OCI-LY1 (cell line): ENCODE measurements around the gene TBX10.
"Not testable (repeated sequence)": the region's sequence is repeated elsewhere in the genome, so short reads cannot be mapped to it uniquely, and the experiment has no call there.

Experiments used
- H2AFZ ChIP-seq: fragments of 200-600 bp; sonication (generic), shearing (Covaris generic); 2 replicates; pipeline ENCODE4 v1.6.0; 2014; ENCODE audit warnings: antibody characterized with exemption, mild to moderate bottlenecking, low read length
- H3F3A ChIP-seq: fragments of 200-600 bp; sonication (generic), shearing (Covaris generic); 2 replicates; pipeline ENCODE4 v1.6.0; 2014; ENCODE audit warnings: mild to moderate bottlenecking, antibody characterized with exemption, low read length, moderate library complexity; ENCODE audit not compliant: insufficient read depth
- H3K27ac ChIP-seq: fragments of 200-600 bp; sonication (generic); 2 replicates; pipeline ENCODE4 v1.5.1; 2014; ENCODE audit warnings: low read length, mixed run types, mild to moderate bottlenecking, low read depth; ENCODE audit not compliant: poor library complexity, severe bottlenecking
- H3K27me3 ChIP-seq: fragments of 200-600 bp; sonication (generic); 2 replicates; pipeline ENCODE4 v1.6.0; 2014; ENCODE audit warnings: antibody characterized with exemption, mild to moderate bottlenecking, low read length, moderate library complexity; ENCODE audit not compliant: insufficient read depth
- H3K36me3 ChIP-seq: fragments of 200-600 bp; sonication (generic); 2 replicates; pipeline ENCODE4 v1.6.1; 2014; ENCODE audit warnings: mild to moderate bottlenecking, antibody characterized with exemption, low read length, moderate library complexity, mixed read lengths; ENCODE audit not compliant: insufficient read depth
- H3K4me1 ChIP-seq: fragments of 200-600 bp; sonication (generic); 2 replicates; pipeline ENCODE4 v1.5.1; 2014; ENCODE audit warnings: mild to moderate bottlenecking, low read length, moderate library complexity; ENCODE audit not compliant: insufficient read depth, severe bottlenecking
- H3K4me2 ChIP-seq: fragments of 200-600 bp; sonication (generic), shearing (Covaris generic); 2 replicates; pipeline ENCODE4 v1.6.1; 2014; ENCODE audit warnings: low read length
- H3K4me3 ChIP-seq: fragments of 200-600 bp; sonication (generic); 2 replicates; pipeline ENCODE4 v1.5.1; 2014; ENCODE audit warnings: low read length, low read depth, mild to moderate bottlenecking, mixed read lengths; ENCODE audit not compliant: poor library complexity, severe bottlenecking
- H3K79me2 ChIP-seq: fragments of 200-600 bp; shearing (Covaris generic); 2 replicates; pipeline ENCODE4 v1.6.1; 2016; ENCODE audit warnings: mixed run types, low read length, mixed read lengths; ENCODE audit not compliant: insufficient read depth
- H3K9ac ChIP-seq: fragments of 200-600 bp; sonication (generic), shearing (Covaris generic); 2 replicates; pipeline ENCODE4 v1.6.1; 2014; ENCODE audit warnings: mild to moderate bottlenecking, low read length, mixed read lengths
- H3K9me2 ChIP-seq: fragments of 200-600 bp; sonication (generic), shearing (Covaris generic); 2 replicates; pipeline ENCODE4 v1.6.1; 2014; ENCODE audit warnings: low read depth, mild to moderate bottlenecking, low read length, mixed read lengths
- H3K9me3 ChIP-seq: fragments of 200-600 bp; shearing (Covaris generic); 2 replicates; pipeline ENCODE4 v1.6.1; 2014; ENCODE audit warnings: low read length, mixed read lengths
- H4K20me1 ChIP-seq: fragments of 200-600 bp; sonication (generic), shearing (Covaris generic); 2 replicates; pipeline ENCODE4 v1.6.0; 2016; ENCODE audit warnings: mild to moderate bottlenecking, low read length; ENCODE audit not compliant: insufficient read depth
- CTCF ChIP-seq: fragments of 200-600 bp; sonication (generic), shearing (Covaris generic); IDR thresholded peaks from 2 replicates; pipeline ENCODE4 v1.5.1; 2017; ENCODE audit warnings: mild to moderate bottlenecking, antibody characterized with exemption, low read length, moderate library complexity, mixed read lengths
- EZH2 ChIP-seq: fragments of 200-600 bp; sonication (generic), shearing (Covaris generic); IDR thresholded peaks from 2 replicates; pipeline ENCODE4 v1.8.0; 2017; ENCODE audit warnings: borderline replicate concordance, mixed run types, mild to moderate bottlenecking, antibody characterized with exemption, low read length, moderate library complexity, mixed read lengths

TBX10 gene

GRCh38 chr11:67594480-67594879 is 45.1 kb downstream of the TBX10 start:
- H4K20me1 ChIP-seq, result no peaks in the 10 kb centered on the region
- no peak overlapping the region for H3K4me2 ChIP-seq
- H3K27me3 ChIP-seq, result no peaks in the 10 kb centered on the region; the same call in 1 of the 2 replicates
- H3K9ac ChIP-seq, result no peak overlapping the region
- no peaks in the 10 kb centered on the region for H3K9me2 ChIP-seq
- no peak overlapping the region for H2AFZ ChIP-seq
- no peaks in the 10 kb centered on the region; the same call in 1 of the 2 replicates for H3K36me3 ChIP-seq
- H3K4me1 ChIP-seq, result peaks cover under 1% of the 10 kb centered on the region
- H3F3A ChIP-seq, result no peaks in the 10 kb centered on the region
- no peak overlapping the region for H3K4me3 ChIP-seq
- 0 out of 2 replicates have a peak, but pooled peaks cover 2% of the 10 kb centered on the region for H3K9me3 ChIP-seq
- H3K27ac ChIP-seq, result no peak overlapping the region
- no peaks in the 10 kb centered on the region for H3K79me2 ChIP-seq
- no peak for TF ChIP-seq CTCF
- no peak for TF ChIP-seq EZH2

- peaks cover 4% of the 10 kb centered on the region for H3K4me1 ChIP-seq
- no peak overlapping the region for H3K4me3 ChIP-seq
- no peaks in the 10 kb centered on the region for H3K9me2 ChIP-seq
- peaks cover 9% of the 10 kb centered on the region for H3K36me3 ChIP-seq
- no peaks in the 10 kb centered on the region for H3K79me2 ChIP-seq
- no peak for TF ChIP-seq EZH2
- no peak for TF ChIP-seq CTCF
- H2AFZ ChIP-seq, result no peak overlapping the region
- H3K4me2 ChIP-seq, result no peak overlapping the region
- no peaks in the 10 kb centered on the region for H4K20me1 ChIP-seq
- no peak overlapping the region for H3K9ac ChIP-seq
- no peaks in the 10 kb centered on the region; the same call in 1 of the 2 replicates for H3K27me3 ChIP-seq
- H3F3A ChIP-seq, result no peaks in the 10 kb centered on the region
- no peak overlapping the region for H3K27ac ChIP-seq
- H3K9me3 ChIP-seq, result 0 out of 2 replicates have a peak, but pooled peaks cover 2% of the 10 kb centered on the region
Observed at GRCh38 chr11:67593565-67593905, 46.0 kb downstream of the TBX10 start.

- H3K4me2 ChIP-seq, result no peak overlapping the region
- no peak overlapping the region for H3K4me3 ChIP-seq
- no peaks in the 10 kb centered on the region for H3K79me2 ChIP-seq
- H3K9me2 ChIP-seq, result no peaks in the 10 kb centered on the region
- H3F3A ChIP-seq, result no peaks in the 10 kb centered on the region
- H3K27me3 ChIP-seq, result no peaks in the 10 kb centered on the region; the same call in 1 of the 2 replicates
- peaks cover 14% of the 10 kb centered on the region for H3K36me3 ChIP-seq
- H4K20me1 ChIP-seq, result no peaks in the 10 kb centered on the region
- TF ChIP-seq CTCF, result no peak
- TF ChIP-seq EZH2, result no peak
- 0 out of 2 replicates have a peak, but pooled peaks cover 2% of the 10 kb centered on the region for H3K9me3 ChIP-seq
- H3K4me1 ChIP-seq, result peaks cover 9% of the 10 kb centered on the region
- no peak overlapping the region for H3K27ac ChIP-seq
- no peak overlapping the region for H3K9ac ChIP-seq
- no peak overlapping the region for H2AFZ ChIP-seq
Observed at GRCh38 chr11:67592880-67593564, 46.5 kb downstream of the TBX10 start.

GRCh38 chr11:67588899-67589415 is 50.6 kb downstream of the TBX10 start:
- not testable (repeated sequence) for H3K79me2 ChIP-seq, H3K4me2 ChIP-seq, H3K4me3 ChIP-seq, H3K9ac ChIP-seq, H2AFZ ChIP-seq, H3K27me3 ChIP-seq, H3K9me2 ChIP-seq, H3K9me3 ChIP-seq, H4K20me1 ChIP-seq
- Histone ChIP-seq H3K4me1 (peaks cover 47% of the 10 kb centered on the region), H3K27ac (peak overlapping the region; percentile 92), H3K36me3 (peaks cover 46% of the 10 kb centered on the region), H3F3A (peaks cover 10% of the 10 kb centered on the region; the same call in 1 of the 2 replicates)
